NK-92 (cell line): ENCODE results near the gene ARPC4.
"Not testable (repeated sequence)": the region's sequence is repeated elsewhere in the genome, so short reads cannot be mapped to it uniquely, and the experiment has no call there.

Source experiments
- DNase-seq: peaks from one replicate; lab custom pipeline; 2025; ENCODE audit not compliant: unreplicated experiment; lab: John Stamatoyannopoulos, UW

The ARPC4 gene

DNA sequence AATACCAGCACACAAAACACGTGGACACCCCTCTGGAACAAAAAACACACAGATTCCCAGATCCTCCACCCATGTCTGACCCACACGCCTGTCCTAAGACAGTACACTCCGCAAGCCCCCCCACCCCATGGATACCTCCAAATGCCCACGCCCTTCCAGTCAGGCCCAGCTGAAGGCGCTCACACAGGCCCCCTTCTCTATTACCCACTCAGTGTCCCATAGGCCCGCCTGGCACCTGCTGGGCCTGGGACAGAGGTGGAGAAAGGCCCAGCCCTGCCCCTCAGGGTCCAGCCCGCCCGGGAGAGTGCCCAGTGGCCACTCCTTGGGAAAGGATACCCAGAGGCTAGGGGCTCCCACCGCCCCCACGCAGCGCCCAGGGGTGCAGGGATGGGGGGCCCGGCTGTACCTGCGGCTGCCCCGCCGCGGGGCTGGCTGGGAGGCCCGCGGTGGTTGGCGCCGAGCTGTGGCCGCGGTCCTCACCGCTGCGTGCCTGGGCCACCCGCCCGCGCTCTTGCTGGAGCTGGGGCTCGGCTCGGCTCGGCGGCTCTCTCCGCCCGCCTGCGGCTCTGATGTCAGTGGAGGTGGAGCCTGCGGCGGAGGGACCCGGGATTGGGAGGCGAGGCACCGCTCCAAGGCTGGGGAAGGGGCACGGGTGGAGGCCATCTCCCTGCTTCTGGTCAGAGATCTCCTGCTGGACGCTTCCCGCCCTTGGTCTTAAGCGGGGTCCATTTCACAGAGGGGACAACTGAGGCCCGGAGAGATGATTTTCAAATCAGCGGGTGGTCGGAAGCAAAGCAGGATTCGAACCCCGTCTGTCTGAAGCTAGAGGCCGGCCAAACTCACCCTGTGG, 23.2 kb upstream of the ARPC4 start, which contains the start of gene CAMK1:
Gene CAMK1, minus strand, starts transcription at position 522 of the 850 bp plus-strand sequence. CDS start 2,198 bp downstream, outside the sequence.
- no peak for DNase-seq

DNA sequence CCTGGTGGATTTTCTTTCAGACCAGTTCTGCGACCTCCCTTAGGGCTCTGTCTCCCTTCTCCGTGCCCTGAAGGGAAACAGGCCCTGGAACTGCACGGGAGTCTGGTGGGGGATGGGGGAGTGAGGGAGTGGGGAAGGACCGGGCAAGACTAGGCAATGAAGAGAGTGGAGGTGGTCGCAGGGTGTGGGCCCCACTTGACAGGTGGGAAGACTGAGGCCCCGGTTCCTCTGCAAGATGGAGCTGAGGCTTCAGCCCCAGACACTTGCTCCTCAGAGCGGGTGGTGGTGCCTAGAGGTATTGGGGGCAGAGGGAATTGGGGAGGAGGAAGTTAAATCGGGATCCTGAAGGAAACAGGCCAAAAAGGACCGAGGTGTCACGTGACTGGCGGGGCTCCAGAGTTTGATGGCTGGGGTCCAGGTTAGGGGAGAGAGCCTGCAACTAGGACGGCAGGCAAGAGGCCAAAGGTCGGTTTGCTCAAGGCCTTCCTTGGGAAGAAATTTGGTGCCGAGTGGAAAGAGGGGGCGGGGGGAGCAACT, 22.5 kb upstream of the ARPC4 start:
- no peak for DNase-seq

DNA sequence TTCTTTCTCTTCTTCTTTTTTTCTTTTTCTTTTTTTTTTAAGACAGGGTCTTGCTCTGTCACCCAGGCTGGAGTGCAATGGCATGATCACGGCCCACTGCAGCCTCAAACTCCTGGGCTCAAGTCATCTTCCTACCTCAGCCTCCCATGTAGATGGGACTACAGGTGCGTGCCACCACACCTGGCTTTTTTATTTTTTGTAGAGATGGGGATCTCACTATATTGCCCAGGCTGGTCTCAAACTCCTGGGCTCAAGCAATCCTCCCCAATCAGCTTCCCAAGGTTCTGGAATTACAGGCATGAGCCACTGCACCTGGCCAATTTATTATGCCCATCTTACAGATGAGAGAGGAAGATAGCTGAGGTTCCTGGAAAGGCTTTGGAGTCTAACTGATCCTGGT, 21.9 kb upstream of the ARPC4 start:
- not testable (repeated sequence) for DNase-seq

DNA sequence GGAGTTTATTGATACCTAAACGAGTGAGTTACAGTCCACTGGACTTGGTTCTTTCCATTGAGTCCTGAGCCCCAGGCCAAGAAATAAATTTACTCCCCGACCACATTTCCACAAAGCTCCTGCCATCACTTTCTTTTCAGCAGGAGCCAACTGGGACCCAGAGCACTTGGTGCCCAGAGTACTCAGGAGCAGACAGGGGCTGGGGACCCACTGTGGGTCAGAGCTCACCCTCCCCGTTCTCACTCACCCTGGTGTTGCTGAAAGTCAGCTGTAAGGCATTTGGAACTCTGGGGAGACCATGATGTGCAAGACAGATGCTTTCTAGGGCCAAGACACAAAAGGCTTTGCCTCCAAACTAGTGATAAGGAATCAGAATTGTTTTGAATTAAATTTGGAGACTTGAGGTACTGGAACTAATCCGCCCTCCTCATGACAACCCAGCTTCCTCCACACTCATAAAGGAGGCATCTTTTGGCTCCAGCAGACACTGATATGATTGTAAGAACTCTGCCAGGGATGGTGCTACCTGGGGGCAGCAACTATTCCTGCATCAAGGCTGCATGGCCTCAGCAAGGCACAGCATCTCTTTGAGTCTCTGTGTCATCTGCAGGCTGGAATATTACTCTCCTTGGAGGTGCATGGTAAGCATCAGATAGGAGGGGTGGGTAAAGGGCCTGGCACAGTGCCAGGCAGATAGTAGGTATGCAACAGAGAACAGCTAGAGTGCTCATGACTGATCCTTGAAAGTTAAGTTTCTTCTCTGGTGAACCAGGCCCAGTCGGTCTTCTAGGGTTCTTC, 15.8 kb upstream of the ARPC4 start:
- no peak for DNase-seq

DNA sequence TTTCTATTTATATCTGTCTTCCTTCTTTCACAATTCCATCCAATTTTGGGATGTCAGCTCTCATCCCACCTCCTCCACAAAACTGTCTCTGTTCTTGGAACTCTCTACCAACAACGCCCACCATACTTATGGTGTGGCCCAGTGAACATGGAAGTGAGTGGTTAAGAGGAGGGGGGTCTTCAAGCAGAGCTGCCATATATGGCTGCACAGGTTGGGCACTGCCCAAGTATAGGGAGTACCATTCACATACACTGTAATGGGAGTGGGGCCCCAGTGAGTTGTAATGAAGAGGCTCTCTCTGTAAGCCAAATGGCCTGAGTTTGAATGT, 15.2 kb upstream of the ARPC4 start:
- DNase-seq = no peak

DNA sequence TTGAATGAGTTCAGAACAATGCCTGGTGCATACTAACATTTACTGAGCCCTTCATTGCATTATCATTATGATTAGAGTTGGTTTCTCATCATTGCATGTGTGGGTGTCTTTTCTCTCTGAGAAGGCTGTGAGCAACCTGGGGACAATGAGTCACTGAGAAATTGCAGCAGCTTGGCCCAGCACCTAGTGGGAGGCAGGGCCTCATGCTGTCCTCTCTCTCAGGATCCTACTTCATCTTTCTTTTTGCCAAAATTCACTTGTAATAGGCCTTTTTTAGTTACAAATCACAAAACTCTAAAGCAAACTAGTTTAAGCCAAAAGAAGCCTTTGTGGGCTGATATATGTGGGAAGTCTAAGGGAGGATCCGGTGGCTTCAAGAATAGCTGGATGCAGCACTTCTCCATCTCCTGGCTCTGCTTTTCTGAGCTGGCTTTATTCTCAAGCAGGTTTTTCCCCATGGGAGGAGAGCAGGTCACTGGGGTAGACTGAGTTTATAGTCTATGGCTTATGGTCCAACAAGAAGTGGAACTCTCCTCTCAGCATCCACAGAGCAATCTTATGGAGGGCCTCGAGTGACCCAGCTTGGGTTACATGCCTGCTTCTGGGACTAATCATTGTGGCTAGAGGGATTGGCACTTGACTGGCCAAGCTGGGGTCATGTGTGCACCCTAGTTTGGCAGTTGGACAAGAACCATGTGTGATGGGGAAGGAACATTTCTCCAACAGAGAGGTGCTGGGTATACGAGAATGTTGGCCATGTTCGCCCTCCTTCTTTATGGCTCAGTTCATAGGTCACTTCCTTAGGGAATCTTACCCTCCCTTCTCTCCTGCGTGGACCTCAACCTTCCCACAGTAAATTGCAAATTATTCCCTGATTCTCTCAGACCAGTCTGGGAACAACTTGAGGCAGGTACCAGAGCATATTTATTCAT, 14.5 kb upstream of the ARPC4 start:
- no peak for DNase-seq

DNA sequence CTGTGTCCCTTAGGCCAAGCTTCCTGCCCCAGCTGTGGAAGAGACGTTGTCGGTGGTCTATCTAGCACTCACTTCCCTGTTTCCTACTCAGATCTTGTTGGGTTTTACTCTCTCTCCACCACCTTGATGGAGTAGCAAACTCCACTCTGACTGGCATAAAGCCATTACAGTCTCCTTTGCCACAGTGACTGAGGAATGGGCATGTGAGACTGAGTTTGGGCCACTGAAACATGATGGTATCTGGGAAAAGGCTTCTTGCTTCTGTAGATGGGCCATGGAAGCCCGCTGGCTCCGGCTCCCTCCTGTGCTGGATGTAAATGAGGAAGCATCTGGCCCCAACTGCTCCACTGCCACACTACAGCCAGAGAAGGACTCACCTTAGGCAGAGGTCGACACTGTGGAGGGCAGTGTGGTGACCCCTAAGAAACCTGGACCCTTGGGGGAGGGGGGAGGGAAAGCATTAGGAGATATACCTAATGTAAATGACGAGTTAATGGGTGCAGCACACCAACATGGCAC, 13.7 kb upstream of the ARPC4 start:
- DNase-seq = no peak

DNA sequence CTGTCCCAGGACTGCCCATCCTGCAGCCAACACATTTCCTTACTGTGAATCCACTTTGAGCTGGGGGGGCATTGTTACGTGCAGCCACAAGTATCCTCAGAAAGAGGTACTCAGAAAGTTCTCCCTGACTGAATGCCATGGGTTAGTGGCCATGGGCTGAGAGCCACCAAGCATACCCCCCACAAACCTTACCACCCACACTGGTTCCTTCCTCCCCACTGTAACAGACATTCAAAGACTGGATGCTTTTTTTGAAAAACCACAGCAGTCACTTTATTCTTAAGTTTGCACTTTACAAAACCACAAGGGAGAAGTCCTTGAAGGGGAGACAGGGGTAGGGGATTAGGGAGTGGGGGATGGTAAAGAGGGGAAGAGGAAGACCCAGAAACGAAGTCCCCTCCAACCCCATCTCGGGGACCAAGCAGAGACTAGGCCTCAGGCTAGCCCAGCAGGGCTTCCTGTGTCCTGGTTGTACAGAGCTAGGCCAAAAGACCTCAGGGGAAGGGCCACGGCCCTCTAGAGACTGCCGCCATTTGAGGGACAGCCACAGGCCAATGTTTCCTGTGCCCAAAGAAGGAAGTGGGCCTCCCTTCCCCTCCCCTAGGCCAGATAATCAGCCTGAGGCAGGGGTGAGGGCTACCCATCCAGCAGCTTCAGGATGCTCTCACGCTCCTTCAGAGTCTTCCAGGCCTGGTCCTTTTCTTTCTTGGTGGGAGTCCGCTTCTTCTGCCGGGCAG, 13.0 kb upstream of the ARPC4 start:
- DNase-seq = no peak

DNA sequence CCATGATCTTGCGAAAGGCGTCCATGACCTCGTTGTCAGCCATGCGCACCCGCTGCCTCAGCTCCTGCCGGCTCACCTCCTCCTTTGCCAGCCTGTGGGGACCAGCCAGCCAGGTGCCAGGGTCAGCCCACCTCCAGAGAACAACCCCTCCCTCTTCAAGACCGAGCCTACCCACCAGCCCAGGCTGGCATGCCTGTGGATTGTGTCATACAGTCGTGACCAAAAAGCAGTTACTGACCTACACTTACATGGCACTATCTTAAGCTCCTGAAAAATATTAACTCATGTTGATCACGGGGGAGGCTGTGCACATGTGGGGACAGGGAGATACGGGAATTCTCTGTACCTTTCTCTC, 12.4 kb upstream of the ARPC4 start:
- DNase-seq = no peak

DNA sequence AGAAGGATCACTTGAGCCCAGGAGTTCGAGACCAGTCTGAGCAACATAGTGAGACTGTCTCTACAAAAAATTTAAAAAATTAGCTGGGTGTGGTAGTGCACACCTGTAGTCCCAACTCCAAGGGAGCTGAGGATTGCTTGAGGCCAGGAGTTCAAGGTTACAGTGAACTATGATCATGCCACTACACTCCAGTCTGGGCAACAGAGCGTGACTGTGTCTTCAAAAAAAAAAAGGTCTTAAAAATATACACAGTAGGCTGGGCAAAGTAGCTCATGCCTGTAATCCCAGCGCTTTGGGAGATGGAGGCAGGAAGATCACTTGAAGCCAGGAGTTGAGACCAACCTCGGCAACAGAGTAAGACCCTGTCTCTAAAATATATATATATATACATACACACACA, 12.0 kb upstream of the ARPC4 start:
- DNase-seq = no peak

DNA sequence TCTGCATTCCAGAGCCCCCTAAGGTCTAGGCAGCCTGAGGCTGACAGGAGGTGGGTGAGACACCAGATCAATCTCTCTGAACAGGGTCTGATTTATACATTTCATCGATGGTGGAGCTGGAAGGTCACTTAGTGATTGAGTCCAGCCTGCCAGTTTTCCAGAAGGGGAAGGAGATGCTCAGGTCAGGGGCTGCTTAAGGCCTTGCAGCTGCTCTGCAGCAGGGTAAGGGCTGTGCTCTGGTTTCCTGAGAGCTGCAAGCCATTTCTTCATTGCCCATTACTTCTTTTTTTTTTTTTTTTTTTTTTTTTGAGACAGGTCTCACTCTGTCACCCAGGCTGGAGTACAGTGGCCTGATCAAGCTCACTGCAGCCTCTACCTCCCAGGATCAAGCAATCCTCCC, 11.3 kb upstream of the ARPC4 start:
- no peak for DNase-seq

DNA sequence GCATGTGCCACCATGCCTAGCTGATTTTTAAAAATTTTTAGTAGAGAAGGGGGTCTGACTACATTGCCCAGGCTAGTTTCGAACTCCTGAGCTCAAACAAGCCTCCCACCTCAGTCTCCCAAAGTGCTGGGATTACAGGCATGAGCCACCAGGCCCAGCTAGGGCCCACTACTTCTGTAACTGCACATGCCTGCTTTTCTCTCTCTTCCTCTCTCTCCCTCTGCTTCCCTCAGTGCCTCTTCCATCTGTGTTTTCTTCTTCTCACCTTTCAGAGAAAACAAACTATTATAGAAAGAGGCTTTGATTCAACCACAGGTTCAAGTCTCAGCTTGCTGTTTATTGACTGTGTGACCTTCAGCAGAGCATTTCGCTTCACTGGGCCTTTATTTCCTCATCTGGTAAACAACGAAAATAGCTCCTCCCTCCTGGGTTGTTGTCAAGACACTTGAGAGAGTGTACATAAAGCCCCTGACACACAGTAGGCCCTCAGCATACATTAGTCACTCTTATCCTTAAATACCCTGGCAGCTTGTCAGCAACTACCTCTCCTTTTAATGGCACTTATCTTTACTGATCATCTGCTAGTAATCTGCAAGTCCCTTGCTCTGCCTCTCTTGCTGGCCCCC, 10.8 kb upstream of the ARPC4 start:
- DNase-seq = no peak

DNA sequence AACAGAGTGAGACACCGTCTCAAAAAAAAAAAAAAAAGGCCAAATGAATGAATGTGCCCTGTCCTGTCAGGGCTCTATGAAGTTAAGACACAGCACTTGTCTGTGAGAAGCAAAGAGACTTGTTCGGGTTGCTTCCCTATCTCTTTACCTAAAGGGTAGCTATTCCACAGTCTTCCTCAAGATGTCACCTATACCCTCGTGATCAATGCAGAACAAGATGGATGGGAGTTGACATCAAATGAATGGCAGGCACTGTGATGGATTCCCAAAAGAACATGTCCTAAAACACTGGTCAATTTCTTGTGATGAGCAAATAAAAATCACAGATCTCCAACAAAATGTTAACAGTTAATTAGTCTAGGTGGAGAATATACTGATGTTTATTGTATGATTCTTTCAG, 10.1 kb upstream of the ARPC4 start:
- no peak for DNase-seq

DNA sequence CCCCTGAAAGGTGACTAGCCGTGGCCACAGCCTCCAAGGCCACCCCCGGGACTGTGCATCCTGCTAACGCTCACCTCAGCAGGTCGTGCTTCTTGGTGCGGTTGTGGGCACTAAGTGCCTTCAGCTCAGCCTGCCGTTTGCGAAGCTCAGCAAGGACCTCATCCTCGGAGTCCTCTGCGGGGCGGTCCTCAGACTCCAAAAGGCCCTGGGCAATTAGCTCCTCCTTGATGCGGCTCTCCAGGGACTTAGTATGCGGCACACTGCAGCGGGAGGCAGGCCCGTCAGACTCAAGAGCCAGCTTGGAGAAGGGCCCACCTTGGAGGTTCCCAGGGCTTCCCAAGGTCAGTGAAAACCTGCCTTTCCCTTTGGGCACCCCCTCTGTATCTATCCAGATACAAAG, 8.9 kb upstream of the ARPC4 start:
- DNase-seq = no peak

DNA sequence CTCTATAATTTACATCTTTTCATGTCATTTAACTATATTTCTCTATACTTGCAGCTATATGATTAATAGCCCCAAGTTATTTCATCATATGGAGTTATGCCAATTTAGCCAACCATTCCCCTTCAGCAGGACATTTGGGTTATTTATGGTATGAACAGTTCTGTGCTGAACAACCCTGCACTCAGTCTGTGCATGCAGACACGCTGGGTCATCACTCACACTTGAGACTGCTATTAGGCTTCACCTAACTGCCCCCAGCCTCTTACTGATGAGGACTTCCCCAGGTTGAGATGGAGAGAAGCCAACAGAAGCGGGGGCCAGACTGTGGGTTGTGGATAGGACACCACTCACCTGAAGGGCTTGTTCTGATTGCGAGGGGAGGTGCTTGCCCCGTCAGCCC, 7.9 kb upstream of the ARPC4 start:
- DNase-seq = no peak

DNA sequence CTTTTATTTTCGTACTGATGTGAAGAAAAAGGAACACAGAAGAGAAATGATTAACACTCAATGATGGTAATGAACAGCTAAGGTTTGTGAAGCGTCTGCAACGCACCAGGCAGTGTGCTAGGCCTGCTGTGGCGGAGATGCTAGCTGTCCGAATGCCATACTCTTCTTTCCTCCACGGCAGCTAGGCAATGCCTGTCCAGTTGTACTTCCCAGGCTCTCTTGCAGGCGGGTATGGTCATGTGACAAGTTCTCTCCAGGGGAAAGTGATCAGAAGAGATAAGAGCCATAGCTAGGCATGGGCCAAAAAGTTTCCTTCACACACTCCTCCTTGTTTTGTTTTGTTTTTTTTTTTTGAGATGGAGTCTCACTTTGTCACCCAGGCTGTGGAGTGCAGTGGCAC, 7.3 kb upstream of the ARPC4 start:
- no peak for DNase-seq

DNA sequence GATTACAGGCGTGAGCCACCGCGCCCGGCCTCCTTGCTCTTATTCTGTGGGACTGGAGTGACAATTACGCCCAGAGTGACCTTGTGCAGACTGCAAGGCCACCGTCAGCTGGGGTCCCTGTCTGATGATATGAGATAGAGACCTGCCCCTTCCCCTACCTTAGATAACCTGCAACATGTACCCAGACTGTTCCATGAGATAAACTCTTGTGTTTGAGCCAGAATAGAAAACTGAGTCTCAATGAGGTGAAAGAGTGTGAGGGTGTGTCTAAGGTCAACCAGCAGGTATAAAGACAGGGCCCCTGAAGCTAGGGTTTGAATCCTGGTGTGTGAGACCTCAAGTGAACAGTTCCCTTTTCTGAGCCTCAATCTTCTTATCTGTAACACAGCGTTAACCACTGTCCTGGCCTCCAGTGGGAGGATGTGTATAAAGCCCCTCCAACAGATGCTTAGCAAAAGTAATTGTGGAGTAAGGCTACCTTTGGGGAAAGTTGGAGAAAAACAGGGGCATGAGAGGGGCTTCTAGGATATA, 6.6 kb upstream of the ARPC4 start:
- DNase-seq = no peak

DNA sequence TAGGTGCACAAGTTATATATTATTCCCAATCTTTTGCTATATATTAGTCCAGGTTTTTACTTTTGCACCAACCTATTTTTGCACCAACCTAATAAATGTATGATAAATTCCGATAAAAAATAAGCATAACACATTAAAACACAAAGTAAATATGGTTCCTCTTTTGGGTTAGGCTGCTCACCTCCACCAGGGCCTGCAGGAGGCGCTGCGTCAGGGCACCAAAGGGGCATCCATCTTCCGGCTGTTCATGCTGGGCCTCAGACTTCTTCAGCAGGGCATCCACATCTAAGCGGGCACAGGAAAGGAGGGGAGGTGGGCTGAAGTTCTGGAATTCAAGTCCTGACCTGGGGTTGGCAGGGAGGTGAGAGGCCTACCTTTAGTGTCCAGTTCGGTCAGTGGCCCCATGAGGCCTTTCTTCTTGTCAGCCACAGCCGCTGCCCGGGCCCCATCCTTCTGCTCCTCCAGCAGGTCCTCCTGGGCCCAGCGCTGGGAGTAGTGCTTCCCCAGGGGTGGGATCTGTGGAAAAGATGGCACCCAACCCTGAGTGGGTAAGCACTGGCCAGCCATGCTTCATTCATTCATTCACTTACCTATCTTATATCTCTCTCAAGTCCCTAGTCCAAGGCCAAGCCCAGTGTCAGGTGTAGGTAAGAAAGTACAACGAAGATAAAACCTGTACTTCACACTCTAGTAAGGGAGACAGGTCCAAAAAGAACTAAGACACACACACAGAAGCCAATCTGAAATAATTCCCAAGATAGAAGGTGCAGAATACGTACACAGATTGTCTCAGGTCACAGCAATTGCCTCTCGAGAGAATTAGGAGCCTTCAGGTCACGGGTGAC, 5.8 kb upstream of the ARPC4 start:
- DNase-seq = no peak

DNA sequence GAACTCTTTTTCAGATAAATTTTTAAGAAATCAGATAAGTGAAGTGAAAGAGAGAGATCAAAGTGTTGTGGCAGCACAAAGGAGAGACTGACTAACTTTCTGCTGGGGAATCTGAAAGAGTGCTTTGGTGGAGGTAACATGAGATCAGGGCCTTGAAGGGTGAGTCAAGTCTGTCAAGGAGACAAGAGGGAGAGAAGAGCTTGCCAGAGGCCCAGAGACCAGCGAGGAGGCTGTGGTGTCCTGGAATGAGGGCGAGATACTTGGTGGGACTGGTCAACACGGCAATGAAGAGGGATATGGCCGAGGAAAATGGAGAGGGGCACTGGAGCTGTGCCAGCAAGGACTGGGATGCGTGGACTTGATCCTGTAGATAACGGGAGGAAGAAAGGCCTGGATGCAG, 5.2 kb upstream of the ARPC4 start:
- DNase-seq = no peak
